Neuronal stem cell (in vitro differentiated cells): ENCODE data around the gene WDR1.
"Not testable (repeated sequence)": the region's sequence is repeated elsewhere in the genome, so short reads cannot be mapped to it uniquely, and the experiment has no call there.

Source experiments
- DNase-seq: peaks from one replicate; pipeline ENCODE4 v3.0.0-alpha.2; 2013; ENCODE audit warnings: low spot score
- H2AFZ ChIP-seq: one replicate; pipeline ENCODE4 v1.6.1; 2013; ENCODE audit warnings: mild to moderate bottlenecking, low read length, inconsistent platforms
- H2AK5ac ChIP-seq: 2 replicates; pipeline ENCODE4 v1.6.1; 2013; ENCODE audit warnings: low read depth, mild to moderate bottlenecking, inconsistent platforms, low read length, moderate library complexity, mixed read lengths
- H2BK120ac ChIP-seq: 2 replicates; pipeline ENCODE4 v1.6.1; 2013; ENCODE audit warnings: low read depth, mild to moderate bottlenecking, inconsistent platforms, low read length, moderate library complexity, mixed read lengths
- H2BK12ac ChIP-seq: one replicate; pipeline ENCODE4 v1.6.1; 2013; ENCODE audit warnings: low read length, inconsistent platforms
- H2BK15ac ChIP-seq: 2 replicates; pipeline ENCODE4 v1.6.1; 2013; ENCODE audit warnings: mild to moderate bottlenecking, low read length, inconsistent platforms, mixed read lengths
- H2BK5ac ChIP-seq: one replicate; pipeline ENCODE4 v1.6.1; 2013; ENCODE audit warnings: inconsistent platforms, mild to moderate bottlenecking, low read length, moderate library complexity
- H3K14ac ChIP-seq: one replicate; pipeline ENCODE4 v1.6.1; 2013; ENCODE audit warnings: low read length, inconsistent platforms
- H3K18ac ChIP-seq: 2 replicates; pipeline ENCODE4 v1.6.1; 2013; ENCODE audit warnings: low read length, inconsistent platforms
- H3K23ac ChIP-seq: 2 replicates; pipeline ENCODE4 v1.6.1; 2013; ENCODE audit warnings: low read depth, mild to moderate bottlenecking, mixed read lengths, low read length, inconsistent platforms; ENCODE audit not compliant: poor library complexity
- H3K27ac ChIP-seq: replicated peaks from 3 replicates; pipeline ENCODE4 v1.5.1; 2013; ENCODE audit warnings: low read length, inconsistent platforms
- H3K27me3 ChIP-seq, 3 experiments: 2 replicates each; pipeline ENCODE4 v1.6.1; 2013; ENCODE audit warnings: low read length in 3 of 3, mild to moderate bottlenecking in 2 of 3, inconsistent platforms in 1 of 3, low read depth in 1 of 3, mixed read lengths in 1 of 3, moderate library complexity in 1 of 3; ENCODE audit not compliant: control insufficient read depth in 3 of 3, insufficient read depth in 3 of 3
- H3K36me3 ChIP-seq, 2 donors: replicated peaks in 1 of 2; 2 replicates each; pipeline ENCODE4 v1.6.1; 2013; ENCODE audit warnings: low read length in 2 of 2; ENCODE audit not compliant: control insufficient read depth in 2 of 2, insufficient read depth in 2 of 2
- H3K4ac ChIP-seq: 2 replicates; pipeline ENCODE4 v1.6.1; 2013; ENCODE audit warnings: inconsistent platforms, mild to moderate bottlenecking, low read length, moderate library complexity
- H3K4me1 ChIP-seq, 2 donors: 1 replicate in 1 of 2; 2 replicates in 1 of 2; pipeline ENCODE4 v1.6.1; 2013; ENCODE audit warnings: low read length in 2 of 2, low read depth in 1 of 2; ENCODE audit not compliant: control insufficient read depth in 2 of 2, insufficient read depth in 1 of 2
- H3K4me2 ChIP-seq: one replicate; pipeline ENCODE4 v1.6.1; 2013; ENCODE audit warnings: mild to moderate bottlenecking, low read length, inconsistent platforms; ENCODE audit not compliant: insufficient read depth, poor library complexity, severe bottlenecking
- H3K4me3 ChIP-seq, 2 donors: 2 replicates each; pipeline ENCODE4 v1.5.1; 2013; ENCODE audit warnings: low read length in 2 of 2, mild to moderate bottlenecking in 2 of 2, inconsistent platforms in 1 of 2, moderate library complexity in 1 of 2
- H3K79me1 ChIP-seq: one replicate; pipeline ENCODE4 v1.6.1; 2013; ENCODE audit warnings: low read depth, mild to moderate bottlenecking, inconsistent platforms, low read length, moderate library complexity
- H3K9ac ChIP-seq: one replicate; pipeline ENCODE4 v1.6.1; 2013; ENCODE audit warnings: mild to moderate bottlenecking, low read depth, low read length, inconsistent platforms; ENCODE audit not compliant: poor library complexity
- H3K9me3 ChIP-seq, 2 donors: replicated peaks in 1 of 2; 2 replicates each; pipeline versions ENCODE3 to v1.6.1; 2013; ENCODE audit warnings: low read length in 2 of 2, mild to moderate bottlenecking in 2 of 2, inconsistent platforms in 1 of 2, low read depth in 1 of 2, mixed read lengths in 1 of 2, moderate library complexity in 1 of 2; ENCODE audit not compliant: control insufficient read depth in 2 of 2, insufficient read depth in 1 of 2
- H4K8ac ChIP-seq: one replicate; pipeline ENCODE4 v1.6.1; 2013; ENCODE audit warnings: low read depth, mild to moderate bottlenecking, inconsistent platforms, low read length, moderate library complexity
- H4K91ac ChIP-seq: one replicate; pipeline ENCODE4 v1.6.1; 2013; ENCODE audit warnings: low read length, low read depth, mild to moderate bottlenecking, inconsistent platforms; ENCODE audit not compliant: poor library complexity
- WGBS, 2 donors: extraction: QIAGEN DNeasy Blood & Tissue Kit; methylation state at CpG; one replicate each; pipeline ENCODE4 v1.1.7; 2013; ENCODE audit warnings: missing lambda C conversion rate in 2 of 2, mixed read lengths in 1 of 2; ENCODE audit not compliant: insufficient read length in 2 of 2, insufficient replicate concordance in 1 of 2; ENCODE audit errors: extremely low coverage in 2 of 2; 5-methylcytosine and 5-hydroxymethylcytosine counted together

WDR1 gene

DNA sequence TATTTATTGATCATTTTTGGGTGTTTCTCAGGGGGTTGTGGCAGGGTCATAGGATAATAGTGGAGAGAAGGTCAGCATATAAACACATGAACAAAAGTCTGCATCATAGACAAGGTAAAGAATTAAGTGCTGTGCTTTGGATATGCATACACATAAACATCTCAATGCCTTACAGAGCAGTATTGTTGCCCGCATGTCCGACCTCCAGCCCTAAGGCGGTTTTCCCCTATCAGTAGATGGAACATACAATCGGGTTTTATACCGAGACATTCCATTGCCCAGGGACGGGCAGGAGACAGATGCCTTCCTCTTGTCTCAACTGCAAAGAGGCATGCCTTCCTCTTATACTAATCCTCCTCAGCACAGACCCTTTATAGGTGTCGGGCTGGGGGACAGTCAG is 10.9 kb upstream of the WDR1 start:
- H3K79me1 ChIP-seq, H2AK5ac ChIP-seq, H3K23ac ChIP-seq, H2BK15ac ChIP-seq, H3K14ac ChIP-seq, DNase-seq, H2AFZ ChIP-seq, H3K18ac ChIP-seq, H3K4me3 ChIP-seq, H4K91ac ChIP-seq, H3K27ac ChIP-seq, H3K27me3 ChIP-seq, H2BK12ac ChIP-seq, H3K4ac ChIP-seq, H2BK120ac ChIP-seq, H2BK5ac ChIP-seq, H3K36me3 ChIP-seq, H3K9me3 ChIP-seq, H4K8ac ChIP-seq, H3K9ac ChIP-seq, H3K4me2 ChIP-seq: not testable (repeated sequence)
- H3K4me1 ChIP-seq = peaks cover 10 to 14% of the 10 kb centered on the region in 2 donors
- no CpG with 5 or more reads among the region's 7 CpGs for WGBS, 2 donors

DNA sequence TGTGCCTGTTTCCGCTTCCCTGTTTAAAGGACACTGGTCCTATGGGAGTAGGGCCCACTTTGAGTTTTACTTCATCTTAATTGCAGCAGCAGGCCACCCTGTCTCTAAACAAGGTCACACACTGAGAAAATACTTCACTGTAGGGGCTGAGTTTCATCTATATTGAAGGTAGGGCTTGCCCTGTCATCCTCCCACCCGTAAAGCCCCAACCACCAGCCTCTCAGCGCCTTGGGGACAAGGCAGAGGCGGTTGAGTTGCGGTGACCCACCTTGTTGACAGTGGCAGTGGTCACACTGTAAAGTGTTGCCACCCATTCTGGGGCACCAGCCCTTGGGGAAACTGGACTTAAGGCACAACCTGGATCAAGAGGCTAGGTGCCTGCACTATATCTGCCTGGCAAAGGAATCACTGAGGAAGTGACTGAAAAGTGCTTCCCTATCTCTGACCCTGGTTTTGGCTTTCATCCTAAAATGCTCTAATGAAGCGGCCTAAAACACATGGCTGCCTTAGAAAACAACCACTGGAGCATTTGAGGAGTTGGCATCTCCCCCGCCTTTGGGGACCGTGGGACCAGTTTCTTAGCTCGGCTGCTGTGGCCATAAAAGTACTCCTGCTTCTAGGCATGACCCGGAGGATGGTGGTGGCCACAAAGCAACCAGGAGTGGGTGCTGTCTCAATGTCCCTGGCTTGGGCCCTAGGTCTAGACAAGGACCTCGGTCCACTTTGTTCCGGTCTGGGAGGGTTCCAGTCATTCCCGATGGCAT is 7.8 kb upstream of the WDR1 start:
- Histone ChIP-seq H3K27ac (no peak overlapping the region), H2AFZ (peak overlapping the region; percentile 42), H4K91ac (no peak overlapping the region), H4K8ac (no peak overlapping the region), H3K23ac (no peak overlapping the region), H3K4me1 (peaks cover 10 to 19% of the 10 kb centered on the region in 2 donors), H3K4ac (no peak overlapping the region), H3K14ac (no peak overlapping the region), H3K27me3 (peaks cover 0 to 7% (median 0%) of the 10 kb centered on the region in 3 experiments), H2AK5ac (no peak overlapping the region), H2BK12ac (no peak overlapping the region), H3K9me3 (no peaks in the 10 kb centered on the region), H2BK120ac (no peak overlapping the region), H3K4me2 (no peak overlapping the region), H3K18ac (no peak overlapping the region), H3K9ac (no peak overlapping the region), H2BK5ac (no peak overlapping the region), H3K36me3 (no peaks in the 10 kb centered on the region), H3K79me1 (no peaks in the 10 kb centered on the region), H2BK15ac (no peak overlapping the region), H3K4me3 (no peak overlapping the region)
- no CpG with 5 or more reads among the region's 13 CpGs for WGBS, 2 donors
- no peak for DNase-seq

DNA sequence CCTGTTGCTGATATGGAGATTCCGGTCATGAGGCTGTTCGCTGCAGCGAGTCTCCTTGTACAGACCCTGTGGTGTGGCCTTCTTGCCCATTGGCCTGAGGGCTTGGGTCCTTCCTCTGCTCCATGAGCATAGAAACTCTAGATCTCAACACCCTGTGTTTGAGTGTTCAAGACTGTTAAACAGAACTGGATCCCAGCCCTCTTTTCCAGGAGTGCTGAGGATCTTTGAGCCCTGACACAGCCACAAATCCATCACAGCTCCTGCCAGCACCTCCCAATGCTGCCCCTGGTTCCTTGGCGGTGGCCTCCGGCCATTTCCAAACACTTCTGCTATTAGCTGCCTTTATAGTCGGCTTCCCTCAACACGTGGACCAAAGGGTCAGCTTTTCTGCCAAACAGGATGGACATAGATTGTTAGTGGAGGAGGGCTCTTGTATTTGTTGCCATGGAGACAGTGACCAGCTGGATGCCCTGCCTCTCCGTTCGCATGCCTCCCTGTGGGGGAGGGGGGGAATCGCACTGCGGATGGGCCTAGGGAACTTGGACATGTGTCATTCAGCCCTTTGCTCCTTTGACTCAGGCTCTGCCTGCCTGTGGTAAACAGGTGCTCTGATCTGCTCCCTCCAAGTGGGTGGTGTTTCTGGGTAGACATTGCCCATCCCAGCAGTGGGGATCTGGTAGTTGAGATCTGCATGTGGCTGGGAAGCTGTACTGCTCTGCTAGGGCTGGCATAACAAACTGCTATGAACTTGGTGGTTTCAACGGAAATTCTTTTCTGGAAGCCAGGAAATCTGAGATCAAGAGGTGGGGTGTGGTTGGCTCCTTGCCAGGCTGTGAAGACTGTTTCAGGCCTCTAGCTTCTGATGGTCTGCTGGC is 6.9 kb upstream of the WDR1 start:
- no CpG with 5 or more reads among the region's 12 CpGs for whole genome bisulfite sequencing, 2 donors
- H2BK12ac ChIP-seq = no peak overlapping the region
- no peak for DNase-seq
- no peak overlapping the region for H3K4me2 ChIP-seq
- no peaks in the 10 kb centered on the region for H3K79me1 ChIP-seq
- no peaks in the 10 kb centered on the region for H3K9me3 ChIP-seq
- no peak overlapping the region for H2AK5ac ChIP-seq
- H3K4ac ChIP-seq = no peak overlapping the region
- no peak overlapping the region for H2BK5ac ChIP-seq
- peaks cover 0 to 3% (median 0%) of the 10 kb centered on the region in 3 experiments for H3K27me3 ChIP-seq
- H3K9ac ChIP-seq = no peak overlapping the region
- no peak overlapping the region for H4K91ac ChIP-seq
- peaks cover 10 to 19% of the 10 kb centered on the region in 2 donors for H3K4me1 ChIP-seq
- no peak overlapping the region for H2BK120ac ChIP-seq
- H2AFZ ChIP-seq = peak overlapping the region; percentile 42
- H4K8ac ChIP-seq = no peak overlapping the region
- no peak overlapping the region for H3K4me3 ChIP-seq
- H3K18ac ChIP-seq = peak overlapping the region; percentile 69
- H3K23ac ChIP-seq = no peak overlapping the region
- no peak overlapping the region for H3K14ac ChIP-seq
- no peak overlapping the region for H3K27ac ChIP-seq
- no peak overlapping the region for H2BK15ac ChIP-seq
- H3K36me3 ChIP-seq = no peaks in the 10 kb centered on the region
